ENCODE measurements around the gene OR52N5. TPM values are rescaled to one million over a fixed set of nuclear protein-coding genes. Genes with fewer than 3 reads are reported as not detected.

Gene OR52N5
- total RNA-seq (not detected), polyA plus RNA-seq (ENCODE audit: insufficient read depth in 1 of 8, insufficient read length in 8 of 8, low replicate concordance in 1 of 8) (not detected)
- long read RNA-seq, donor 1 = 0 reads
- long read RNA-seq, donor 2 = 0 reads
- long read RNA-seq, donor 3 = 0 reads
- long read RNA-seq, donor 4 = 0 reads
- long read RNA-seq, donor 5 = 0 reads
- long read RNA-seq, donor 6 = 0 reads
- long read RNA-seq, donor 7 = 0 reads
- long read RNA-seq, donor 8 = 0 reads
- long read RNA-seq, donor 9 = 0 reads
- long read RNA-seq, donor 10 = 0 reads
- long read RNA-seq, donor 11 = 0 reads

GRCh38 chr11:5783255-5783654, at the start of gene OR52N5:
Gene OR52N5, minus strand, starts transcription at chr11:5783355. Its CDS starts 4,721 bp downstream, at chr11:5778634.
- Histone ChIP-seq H3K4me3 (ENCODE audit: low read length) (no peak within 1 kb of the TSS), H3K27ac (ENCODE audit: low read length) (no peak within 1 kb of the TSS), H3K27me3 (ENCODE audit: control insufficient read depth, insufficient read depth, low read length) (no peaks in the 10 kb centered on the region), H3K9me3 (replicated peaks; ENCODE audit: control insufficient read depth, low read depth, low read length) (no peaks in the 10 kb centered on the region), H3K4me1 (ENCODE audit: control insufficient read depth, insufficient read depth, low read length) (no peaks in the 10 kb centered on the region), H3K36me3 (ENCODE audit: control insufficient read depth, insufficient read depth, low read length) (no peaks in the 10 kb centered on the region)
- no CpG with 5 or more reads among the region's 4 CpGs for WGBS (ENCODE audit: insufficient coverage)
- no peak for DNase-seq

GRCh38 chr11:5831196-5831829, 48.2 kb upstream of the OR52N5 start:
- H3K27ac ChIP-seq (ENCODE audit: low read length) = no peak overlapping the region
- H3K4me3 ChIP-seq (ENCODE audit: low read length) = no peak overlapping the region
- WGBS (ENCODE audit: insufficient coverage) = no CpG with 5 or more reads among the region's 6 CpGs
- no peaks in the 10 kb centered on the region for H3K36me3 ChIP-seq (ENCODE audit: control insufficient read depth, insufficient read depth, low read length)
- DNase-seq = no peak
- H3K9me3 ChIP-seq (replicated peaks; ENCODE audit: control insufficient read depth, low read depth, low read length) = peaks cover 2% of the 10 kb centered on the region
- no peaks in the 10 kb centered on the region for H3K27me3 ChIP-seq (ENCODE audit: control insufficient read depth, insufficient read depth, low read length)
- H3K4me1 ChIP-seq (ENCODE audit: control insufficient read depth, insufficient read depth, low read length) = no peaks in the 10 kb centered on the region

GRCh38 chr11:5818245-5818886, 35.2 kb upstream of the OR52N5 start:
- Histone ChIP-seq H3K4me1 (ENCODE audit: control insufficient read depth, insufficient read depth, low read length) (no peaks in the 10 kb centered on the region), H3K27ac (ENCODE audit: low read length) (no peak overlapping the region), H3K4me3 (ENCODE audit: low read length) (no peak overlapping the region), H3K36me3 (ENCODE audit: control insufficient read depth, insufficient read depth, low read length) (no peaks in the 10 kb centered on the region), H3K27me3 (ENCODE audit: control insufficient read depth, insufficient read depth, low read length) (no peaks in the 10 kb centered on the region), H3K9me3 (replicated peaks; ENCODE audit: control insufficient read depth, low read depth, low read length) (no peaks in the 10 kb centered on the region)
- no CpG with 5 or more reads among the region's 1 CpG for WGBS (ENCODE audit: insufficient coverage)
- DNase-seq = no peak

DNA sequence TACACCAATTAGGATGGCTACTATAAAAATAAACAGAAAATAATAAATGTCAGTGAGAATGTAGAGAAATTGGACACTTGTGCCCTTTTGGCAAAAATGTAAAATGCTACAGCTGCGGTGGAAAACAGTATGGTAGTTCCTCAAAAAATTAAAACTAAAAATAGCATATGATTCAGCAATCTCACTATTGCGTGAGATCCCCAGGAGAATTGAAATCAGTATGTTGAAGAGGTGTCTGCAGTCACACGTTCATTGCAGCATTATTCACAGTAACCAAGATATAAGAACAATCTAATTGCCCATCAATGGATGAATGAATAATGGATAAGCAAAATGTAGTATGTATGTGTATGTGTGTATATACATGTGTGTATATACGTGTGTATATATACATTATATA, 32.4 kb upstream of the OR52N5 start:
- peak; percentile 20 for DNase-seq
- Histone ChIP-seq H3K4me3 (ENCODE audit: low read length) (no peak overlapping the region), H3K4me1 (ENCODE audit: control insufficient read depth, insufficient read depth, low read length) (no peaks in the 10 kb centered on the region), H3K27me3 (ENCODE audit: control insufficient read depth, insufficient read depth, low read length) (no peaks in the 10 kb centered on the region), H3K9me3 (replicated peaks; ENCODE audit: control insufficient read depth, low read depth, low read length) (no peaks in the 10 kb centered on the region), H3K36me3 (ENCODE audit: control insufficient read depth, insufficient read depth, low read length) (no peaks in the 10 kb centered on the region), H3K27ac (ENCODE audit: low read length) (no peak overlapping the region)
- WGBS (ENCODE audit: insufficient coverage) = no CpG with 5 or more reads among the region's 4 CpGs

- H3K4me1 ChIP-seq (ENCODE audit: control insufficient read depth, insufficient read depth, low read length) = peaks cover 3% of the 10 kb centered on the region
- no peaks in the 10 kb centered on the region for H3K36me3 ChIP-seq (ENCODE audit: control insufficient read depth, insufficient read depth, low read length)
- H3K27me3 ChIP-seq (ENCODE audit: control insufficient read depth, insufficient read depth, low read length) = peaks cover 2% of the 10 kb centered on the region
- H3K9me3 ChIP-seq (replicated peaks; ENCODE audit: control insufficient read depth, low read depth, low read length) = no peaks in the 10 kb centered on the region
- H3K27ac ChIP-seq (ENCODE audit: low read length) = no peak overlapping the region
- DNase-seq = no peak
- no peak overlapping the region for H3K4me3 ChIP-seq (ENCODE audit: low read length)
- whole genome bisulfite sequencing (ENCODE audit: insufficient coverage) = 65% methylated on average over 3 of the region's 6 CpGs
These were observed 27.0 kb upstream of the OR52N5 start for GRCh38 chr11:5809905-5810795.

DNA sequence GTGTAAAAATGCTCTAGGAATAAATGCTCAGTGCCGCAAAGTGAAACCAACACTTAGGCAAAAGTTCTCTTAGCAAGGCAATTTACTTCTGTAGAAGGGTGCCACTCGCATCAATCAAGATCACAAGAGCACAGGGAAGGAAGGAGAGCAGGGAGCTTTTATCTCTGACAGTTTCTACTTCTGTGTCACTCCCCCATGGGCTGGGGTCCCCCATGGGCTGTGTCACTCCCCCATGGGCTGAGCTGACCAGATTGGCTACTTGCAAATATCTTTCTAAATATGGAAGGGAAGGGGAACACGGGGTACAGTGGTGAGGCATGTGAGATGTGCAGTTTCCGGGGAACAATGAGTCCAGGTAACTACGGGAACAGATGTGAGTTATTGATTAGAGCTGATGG, 26.0 kb upstream of the OR52N5 start:
- WGBS (ENCODE audit: insufficient coverage) = 71% methylated on average over 3 of the region's 5 CpGs
- no peaks in the 10 kb centered on the region for H3K36me3 ChIP-seq (ENCODE audit: control insufficient read depth, insufficient read depth, low read length)
- peak overlapping the region; percentile 42 for H3K4me3 ChIP-seq (ENCODE audit: low read length)
- H3K27me3 ChIP-seq (ENCODE audit: control insufficient read depth, insufficient read depth, low read length) = peaks cover 2% of the 10 kb centered on the region
- peaks cover 3% of the 10 kb centered on the region for H3K4me1 ChIP-seq (ENCODE audit: control insufficient read depth, insufficient read depth, low read length)
- no peaks in the 10 kb centered on the region for H3K9me3 ChIP-seq (replicated peaks; ENCODE audit: control insufficient read depth, low read depth, low read length)
- H3K27ac ChIP-seq (ENCODE audit: low read length) = no peak overlapping the region
- peak; percentile 3 for DNase-seq

- Histone ChIP-seq H3K27ac (ENCODE audit: low read length) (no peak within 1 kb of the TSS), H3K27me3 (ENCODE audit: control insufficient read depth, insufficient read depth, low read length) (peaks cover 2% of the 10 kb centered on the region), H3K4me3 (ENCODE audit: low read length) (peak within 1 kb of the TSS; percentile 42), H3K9me3 (replicated peaks; ENCODE audit: control insufficient read depth, low read depth, low read length) (no peaks in the 10 kb centered on the region), H3K36me3 (ENCODE audit: control insufficient read depth, insufficient read depth, low read length) (no peaks in the 10 kb centered on the region), H3K4me1 (ENCODE audit: control insufficient read depth, insufficient read depth, low read length) (peaks cover 3% of the 10 kb centered on the region)
- WGBS (ENCODE audit: insufficient coverage) = 11% methylated on average over 17 of the region's 24 CpGs
- peak; percentile 82 for DNase-seq
These were observed 25.5 kb upstream of the OR52N5 start, which contains the start of gene OR52N2 for GRCh38 chr11:5808500-5809121. Gene OR52N2, plus strand, starts transcription at chr11:5808924. Its CDS starts 11,412 bp downstream, at chr11:5820336.

DNA sequence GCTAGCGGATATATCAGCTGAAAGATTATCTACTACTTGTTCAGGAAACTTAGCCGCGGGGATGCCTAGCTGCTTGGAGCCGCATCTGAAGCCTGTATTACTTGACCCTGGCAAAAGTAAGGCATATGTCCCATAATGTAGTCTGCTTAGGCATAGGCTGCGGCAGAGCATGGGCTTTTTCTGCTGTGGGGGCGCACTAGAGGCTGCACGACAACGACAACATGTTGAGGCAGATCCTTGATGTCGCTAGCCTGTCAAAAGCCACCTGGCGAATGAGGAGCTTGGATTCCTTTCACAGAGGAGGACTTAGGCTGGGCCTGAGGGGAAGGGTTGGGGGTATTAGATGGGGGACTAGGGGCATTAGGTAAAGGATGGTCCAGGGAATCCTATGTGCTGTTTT, 24.4 kb upstream of the OR52N5 start:
- no peak for DNase-seq
- no peaks in the 10 kb centered on the region for H3K9me3 ChIP-seq (replicated peaks; ENCODE audit: control insufficient read depth, low read depth, low read length)
- WGBS (ENCODE audit: insufficient coverage) = 49% methylated on average over 9 of the region's 10 CpGs
- no peaks in the 10 kb centered on the region for H3K36me3 ChIP-seq (ENCODE audit: control insufficient read depth, insufficient read depth, low read length)
- H3K4me3 ChIP-seq (ENCODE audit: low read length) = no peak overlapping the region
- peaks cover 3% of the 10 kb centered on the region for H3K4me1 ChIP-seq (ENCODE audit: control insufficient read depth, insufficient read depth, low read length)
- H3K27ac ChIP-seq (ENCODE audit: low read length) = no peak overlapping the region
- H3K27me3 ChIP-seq (ENCODE audit: control insufficient read depth, insufficient read depth, low read length) = peaks cover 2% of the 10 kb centered on the region

DNA sequence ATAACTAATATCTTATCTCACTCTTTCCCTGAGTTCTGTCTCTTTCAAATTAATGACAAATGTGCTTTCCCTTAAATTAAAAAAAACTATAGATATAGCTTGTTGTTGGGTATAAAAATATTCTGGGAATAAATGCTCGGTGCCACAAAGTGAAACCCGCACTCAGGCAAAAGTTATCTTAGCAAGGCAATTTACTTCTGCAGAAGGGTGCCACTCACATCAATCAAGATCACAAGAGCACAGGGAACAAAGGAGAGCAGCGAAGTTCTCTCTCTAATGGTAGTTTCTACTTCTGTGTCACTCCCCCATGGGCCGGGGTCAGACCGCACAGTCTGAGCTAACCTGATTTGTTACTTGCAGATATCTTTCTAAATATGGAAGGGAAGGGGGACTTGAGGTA, 20.8 kb upstream of the OR52N5 start:
- H3K4me1 ChIP-seq (ENCODE audit: control insufficient read depth, insufficient read depth, low read length) = peaks cover 3% of the 10 kb centered on the region
- H3K9me3 ChIP-seq (replicated peaks; ENCODE audit: control insufficient read depth, low read depth, low read length) = no peaks in the 10 kb centered on the region
- WGBS (ENCODE audit: insufficient coverage) = 89% methylated on average over 3 of the region's 5 CpGs
- no peak overlapping the region for H3K4me3 ChIP-seq (ENCODE audit: low read length)
- DNase-seq = no peak
- no peaks in the 10 kb centered on the region for H3K36me3 ChIP-seq (ENCODE audit: control insufficient read depth, insufficient read depth, low read length)
- no peak overlapping the region for H3K27ac ChIP-seq (ENCODE audit: low read length)
- no peaks in the 10 kb centered on the region for H3K27me3 ChIP-seq (ENCODE audit: control insufficient read depth, insufficient read depth, low read length)
